Measurements from ENCODE around the gene CLEC4G.

DNA sequence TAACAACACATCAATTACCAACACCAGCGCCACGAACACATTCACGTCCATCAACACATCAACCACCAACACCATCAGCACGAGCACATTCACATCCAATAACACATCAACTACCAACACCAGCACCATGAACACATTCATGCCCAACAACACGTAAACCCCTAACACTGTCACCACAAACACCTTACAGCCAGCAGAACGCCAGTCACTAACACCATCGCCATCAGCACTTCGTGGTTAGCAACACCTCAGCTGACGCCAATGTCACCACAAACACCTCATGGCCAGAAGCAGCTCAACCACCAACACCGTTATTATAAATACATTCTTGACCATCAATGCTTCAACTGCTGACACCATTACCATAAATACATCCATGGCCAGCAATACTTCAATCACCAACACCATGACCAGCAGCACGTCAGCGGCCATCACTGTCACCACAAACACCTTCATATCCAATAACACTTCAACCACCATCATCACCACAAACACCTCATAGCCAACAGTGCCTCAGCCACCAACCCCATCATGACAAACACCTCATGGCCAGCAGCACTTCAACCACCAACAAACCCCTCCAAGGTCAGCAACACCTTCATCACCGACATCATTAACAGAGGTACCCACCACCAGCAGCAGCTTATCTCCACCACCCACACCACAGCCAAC is 39.4 kb downstream of the CLEC4G start:
- TF ChIP-seq, protein P1, sequence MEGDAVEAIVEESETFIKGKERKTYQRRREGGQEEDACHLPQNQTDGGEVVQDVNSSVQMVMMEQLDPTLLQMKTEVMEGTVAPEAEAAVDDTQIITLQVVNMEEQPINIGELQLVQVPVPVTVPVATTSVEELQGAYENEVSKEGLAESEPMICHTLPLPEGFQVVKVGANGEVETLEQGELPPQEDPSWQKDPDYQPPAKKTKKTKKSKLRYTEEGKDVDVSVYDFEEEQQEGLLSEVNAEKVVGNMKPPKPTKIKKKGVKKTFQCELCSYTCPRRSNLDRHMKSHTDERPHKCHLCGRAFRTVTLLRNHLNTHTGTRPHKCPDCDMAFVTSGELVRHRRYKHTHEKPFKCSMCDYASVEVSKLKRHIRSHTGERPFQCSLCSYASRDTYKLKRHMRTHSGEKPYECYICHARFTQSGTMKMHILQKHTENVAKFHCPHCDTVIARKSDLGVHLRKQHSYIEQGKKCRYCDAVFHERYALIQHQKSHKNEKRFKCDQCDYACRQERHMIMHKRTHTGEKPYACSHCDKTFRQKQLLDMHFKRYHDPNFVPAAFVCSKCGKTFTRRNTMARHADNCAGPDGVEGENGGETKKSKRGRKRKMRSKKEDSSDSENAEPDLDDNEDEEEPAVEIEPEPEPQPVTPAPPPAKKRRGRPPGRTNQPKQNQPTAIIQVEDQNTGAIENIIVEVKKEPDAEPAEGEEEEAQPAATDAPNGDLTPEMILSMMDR (IDR thresholded peaks at IDR 0.05): no peak
- no peak for TF ChIP-seq POLR2A (IDR thresholded peaks at IDR 0.05)
